ENCODE measurements around the gene SLC22A1.

SLC22A1 gene

GRCh38 chr6:160106010-160106409 is 15.6 kb upstream of the SLC22A1 start:
- Histone ChIP-seq H3K9ac (ENCODE audit: low read length) (no peak overlapping the region), H3K79me2 (ENCODE audit: low read length) (no peaks in the 10 kb centered on the region), H3K4me1 (ENCODE audit: low read length) (no peaks in the 10 kb centered on the region), H3K4me3 (ENCODE audit: low read length) (no peak overlapping the region), H3K36me3 (replicated peaks; ENCODE audit: low read depth, low read length) (no peaks in the 10 kb centered on the region), H3K9me3 (ENCODE audit: insufficient read depth, low read length) (no peaks in the 10 kb centered on the region), H4K20me1 (ENCODE audit: insufficient read depth, low read length) (no peaks in the 10 kb centered on the region), H3K27me3 (ENCODE audit: low read depth, low read length) (no peaks in the 10 kb centered on the region), H3K27ac (ENCODE audit: low read length) (no peak overlapping the region), H3K4me2 (ENCODE audit: low read length) (no peak overlapping the region), H2AFZ (ENCODE audit: low read depth, low read length) (no peak overlapping the region)
- TF ChIP-seq CTCF (IDR thresholded peaks at IDR 0.05; ENCODE audit: low read depth, low read length) (no peak), EZH2phosphoT487 (IDR thresholded peaks at IDR 0.05; ENCODE audit: low read depth) (no peak)

GRCh38 chr6:160106701-160107100 is 14.9 kb upstream of the SLC22A1 start:
- H3K9me3 ChIP-seq (ENCODE audit: insufficient read depth, low read length), result no peaks in the 10 kb centered on the region
- H3K4me3 ChIP-seq (ENCODE audit: low read length), result no peak overlapping the region
- H3K36me3 ChIP-seq (replicated peaks; ENCODE audit: low read depth, low read length), result no peaks in the 10 kb centered on the region
- no peak overlapping the region for H3K27ac ChIP-seq (ENCODE audit: low read length)
- H3K79me2 ChIP-seq (ENCODE audit: low read length), result no peaks in the 10 kb centered on the region
- H3K4me2 ChIP-seq (ENCODE audit: low read length), result no peak overlapping the region
- H2AFZ ChIP-seq (ENCODE audit: low read depth, low read length), result no peak overlapping the region
- H3K4me1 ChIP-seq (ENCODE audit: low read length), result no peaks in the 10 kb centered on the region
- no peaks in the 10 kb centered on the region for H3K27me3 ChIP-seq (ENCODE audit: low read depth, low read length)
- H3K9ac ChIP-seq (ENCODE audit: low read length), result no peak overlapping the region
- no peak for TF ChIP-seq CTCF (IDR thresholded peaks at IDR 0.05; ENCODE audit: low read depth, low read length)
- TF ChIP-seq EZH2phosphoT487 (IDR thresholded peaks at IDR 0.05; ENCODE audit: low read depth), result no peak
- H4K20me1 ChIP-seq (ENCODE audit: insufficient read depth, low read length), result no peaks in the 10 kb centered on the region

GRCh38 chr6:160108077-160108476 is 13.5 kb upstream of the SLC22A1 start:
- TF ChIP-seq CTCF (IDR thresholded peaks at IDR 0.05; ENCODE audit: low read depth, low read length), result no peak
- no peak for TF ChIP-seq EZH2phosphoT487 (IDR thresholded peaks at IDR 0.05; ENCODE audit: low read depth)
- no peaks in the 10 kb centered on the region for H3K9me3 ChIP-seq (ENCODE audit: insufficient read depth, low read length)

GRCh38 chr6:160110586-160111123 is 11.0 kb upstream of the SLC22A1 start:
- TF ChIP-seq CTCF (IDR thresholded peaks at IDR 0.05; ENCODE audit: low read depth, low read length) (no peak), EZH2phosphoT487 (IDR thresholded peaks at IDR 0.05; ENCODE audit: low read depth) (no peak)
- Histone ChIP-seq H3K79me2 (ENCODE audit: low read length) (no peaks in the 10 kb centered on the region), H4K20me1 (ENCODE audit: insufficient read depth, low read length) (no peaks in the 10 kb centered on the region), H3K36me3 (replicated peaks; ENCODE audit: low read depth, low read length) (no peaks in the 10 kb centered on the region), H2AFZ (ENCODE audit: low read depth, low read length) (no peak overlapping the region), H3K4me2 (ENCODE audit: low read length) (no peak overlapping the region), H3K4me1 (ENCODE audit: low read length) (no peaks in the 10 kb centered on the region), H3K4me3 (ENCODE audit: low read length) (no peak overlapping the region), H3K27ac (ENCODE audit: low read length) (no peak overlapping the region), H3K9ac (ENCODE audit: low read length) (no peak overlapping the region), H3K9me3 (ENCODE audit: insufficient read depth, low read length) (no peaks in the 10 kb centered on the region), H3K27me3 (ENCODE audit: low read depth, low read length) (no peaks in the 10 kb centered on the region)

More at GRCh38 chr6:160108077-160108476, 13.5 kb upstream of the SLC22A1 start:
- H3K27ac ChIP-seq (ENCODE audit: low read length), result no peak overlapping the region
- H3K4me2 ChIP-seq (ENCODE audit: low read length), result no peak overlapping the region
- no peaks in the 10 kb centered on the region for H3K36me3 ChIP-seq (replicated peaks; ENCODE audit: low read depth, low read length)
- no peaks in the 10 kb centered on the region for H3K27me3 ChIP-seq (ENCODE audit: low read depth, low read length)
- no peak overlapping the region for H3K9ac ChIP-seq (ENCODE audit: low read length)
- H4K20me1 ChIP-seq (ENCODE audit: insufficient read depth, low read length), result no peaks in the 10 kb centered on the region
- H3K79me2 ChIP-seq (ENCODE audit: low read length), result no peaks in the 10 kb centered on the region
- H3K4me3 ChIP-seq (ENCODE audit: low read length), result no peak overlapping the region
- H2AFZ ChIP-seq (ENCODE audit: low read depth, low read length), result no peak overlapping the region
- no peaks in the 10 kb centered on the region for H3K4me1 ChIP-seq (ENCODE audit: low read length)
